ENCODE data around the gene RAI14. TPM values are rescaled to one million over a fixed set of nuclear protein-coding genes. Genes with fewer than 3 reads are reported as not detected.
"Not testable (repeated sequence)": the region's sequence is repeated elsewhere in the genome, so short reads cannot be mapped to it uniquely, and the experiment has no call there.

The RAI14 gene
- total and polyA plus RNA-seq, 4 donors: 19.4 to 214 (median 73.1) TPM

DNA sequence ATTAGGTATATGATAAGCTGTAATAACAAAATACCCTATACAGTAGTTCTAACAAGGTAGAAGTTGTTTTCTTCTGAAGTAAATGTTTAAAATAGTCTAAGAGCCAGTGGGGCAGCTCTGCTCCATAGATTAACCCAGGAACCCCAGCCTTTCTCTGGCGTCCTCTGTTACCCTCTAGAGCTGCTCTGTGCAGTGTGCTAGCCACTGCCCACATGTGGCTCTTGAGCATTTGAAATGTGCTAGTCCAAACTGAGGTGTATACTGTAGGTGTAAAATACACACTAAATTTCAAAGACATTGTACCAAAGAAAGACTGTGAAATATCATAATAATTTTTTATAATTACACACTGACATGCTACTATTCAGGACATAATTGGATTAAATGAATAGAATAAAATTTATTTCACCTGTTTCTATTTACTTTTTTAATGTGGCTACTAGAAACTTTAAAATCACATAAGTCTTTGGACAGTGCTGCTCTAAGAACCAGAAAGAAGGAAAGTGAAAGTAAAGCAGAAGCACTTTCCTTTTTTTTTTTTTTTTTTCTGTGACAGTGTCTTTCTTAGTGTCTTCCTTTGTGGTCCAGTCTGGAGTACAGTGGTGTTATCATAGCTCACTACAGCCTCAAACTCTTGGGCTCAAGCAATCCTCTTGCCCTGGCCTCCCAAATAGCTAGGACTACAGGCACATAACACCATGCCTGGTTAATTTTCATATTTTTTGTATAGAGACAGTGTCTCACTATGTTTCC, 39.3 kb downstream of the RAI14 start:
- ATAC-seq (ENCODE audit: low FRiP score): no peak
- H3K36me3 ChIP-seq (ENCODE audit: control insufficient read depth in 1 of 2, insufficient read depth in 2 of 2, low read length in 1 of 2): no peaks in the 10 kb centered on the region
- no peak overlapping the region for H3K4me3 ChIP-seq (ENCODE audit: low read length in 2 of 2)
- no peaks in the 10 kb centered on the region for H3K9me3 ChIP-seq (ENCODE audit: control insufficient read depth, low read length)
- intact Hi-C loops (cut with DNase I): no loop called here
- no peak for DNase-seq
- no peaks in the 10 kb centered on the region for H3K27me3 ChIP-seq (ENCODE audit: control insufficient read depth in 1 of 2, insufficient read depth in 2 of 2, low read length in 1 of 2)
- WGBS, 2 donors: 75 to 76% methylated on average over 1 of the region's 1 CpG
- H3K27ac ChIP-seq (ENCODE audit: low read depth in 1 of 2, low read length in 2 of 2): peak overlapping the region in 1 of 2 donors; percentile 51
- H3K4me1 ChIP-seq (ENCODE audit: control insufficient read depth in 1 of 2, insufficient read depth in 2 of 2, low read length in 2 of 2): peaks cover 1 to 12% of the 10 kb centered on the region in 2 donors

DNA sequence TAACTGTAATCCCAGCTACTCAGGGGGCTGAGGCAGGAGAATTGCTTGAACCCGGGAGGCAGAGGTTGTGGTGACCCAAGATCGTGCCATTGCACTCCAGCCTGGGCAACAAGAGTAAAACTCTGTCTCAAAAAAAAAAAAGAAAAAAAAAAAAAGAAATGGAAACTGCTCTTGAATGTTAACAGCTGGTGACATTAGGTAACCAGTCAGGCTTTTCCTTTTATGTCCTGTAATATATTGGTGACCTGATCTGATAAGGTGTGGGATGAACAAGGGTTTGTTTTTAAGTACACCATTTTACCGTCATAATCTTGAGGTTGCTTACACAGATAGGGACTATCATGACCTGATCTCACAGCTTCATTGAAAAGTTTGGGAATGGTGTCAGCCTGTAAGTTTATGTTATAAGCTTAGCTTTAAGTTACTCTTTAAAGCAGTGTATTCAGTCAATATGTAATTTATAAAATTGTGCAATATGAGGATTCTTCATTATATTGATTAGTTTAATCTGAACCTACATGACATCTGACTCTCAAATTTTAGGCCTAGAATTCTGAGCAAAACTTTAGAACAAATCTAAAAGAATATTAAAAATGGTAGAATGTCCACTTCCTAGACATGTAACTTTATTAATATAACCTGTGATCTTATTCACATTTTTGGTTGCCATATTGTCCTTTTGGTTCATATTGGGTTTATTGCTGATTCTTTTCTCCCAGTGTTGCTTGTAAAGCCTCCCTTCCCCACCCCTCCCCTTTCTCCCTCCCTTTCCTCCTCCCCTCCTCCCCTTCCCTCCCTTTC, 41.4 kb downstream of the RAI14 start:
- Histone ChIP-seq H3K9me3 (ENCODE audit: control insufficient read depth, low read length) (no peaks in the 10 kb centered on the region), H3K36me3 (ENCODE audit: control insufficient read depth in 1 of 2, insufficient read depth in 2 of 2, low read length in 1 of 2) (no peaks in the 10 kb centered on the region), H3K27me3 (ENCODE audit: control insufficient read depth in 1 of 2, insufficient read depth in 2 of 2, low read length in 1 of 2) (no peaks in the 10 kb centered on the region), H3K4me3 (ENCODE audit: low read length in 2 of 2) (no peak overlapping the region), H3K4me1 (ENCODE audit: control insufficient read depth in 1 of 2, insufficient read depth in 2 of 2, low read length in 2 of 2) (peaks cover 4 to 12% of the 10 kb centered on the region in 2 donors), H3K27ac (ENCODE audit: low read depth in 1 of 2, low read length in 2 of 2) (no peak overlapping the region)
- 86 to 87% methylated on average over 3 of the region's 3 CpGs for WGBS, 2 donors
- intact Hi-C loops (cut with DNase I): no loop called here
- ATAC-seq (ENCODE audit: low FRiP score): no peak
- DNase-seq: no peak

DNA sequence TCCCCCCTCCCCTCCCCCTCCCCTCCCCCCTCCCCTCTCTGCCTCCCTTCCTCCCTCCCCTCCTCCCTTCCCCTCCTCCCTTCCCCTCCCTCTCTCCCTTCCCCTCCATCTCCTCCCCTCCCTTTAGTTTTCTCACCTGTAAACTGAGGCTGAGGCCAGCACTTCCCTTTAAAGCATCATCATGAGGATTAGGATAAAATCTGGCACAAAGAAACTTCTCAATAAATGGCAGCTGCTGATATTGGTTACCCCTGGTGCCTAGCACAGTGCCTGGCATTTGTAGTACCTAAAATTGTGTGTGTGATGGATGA, 41.9 kb downstream of the RAI14 start:
- no peaks in the 10 kb centered on the region for H3K9me3 ChIP-seq (ENCODE audit: control insufficient read depth, low read length)
- no peak overlapping the region for H3K27ac ChIP-seq (ENCODE audit: low read depth in 1 of 2, low read length in 2 of 2)
- peaks cover 5 to 8% of the 10 kb centered on the region in 2 donors for H3K4me1 ChIP-seq (ENCODE audit: control insufficient read depth in 1 of 2, insufficient read depth in 2 of 2, low read length in 2 of 2)
- intact Hi-C loops (cut with DNase I): no loop called here
- no peak overlapping the region for H3K4me3 ChIP-seq (ENCODE audit: low read length in 2 of 2)
- H3K36me3 ChIP-seq (ENCODE audit: control insufficient read depth in 1 of 2, insufficient read depth in 2 of 2, low read length in 1 of 2): no peaks in the 10 kb centered on the region
- DNase-seq: no peak
- H3K27me3 ChIP-seq (ENCODE audit: control insufficient read depth in 1 of 2, insufficient read depth in 2 of 2, low read length in 1 of 2): no peaks in the 10 kb centered on the region
- no peak for ATAC-seq (ENCODE audit: low FRiP score)

DNA sequence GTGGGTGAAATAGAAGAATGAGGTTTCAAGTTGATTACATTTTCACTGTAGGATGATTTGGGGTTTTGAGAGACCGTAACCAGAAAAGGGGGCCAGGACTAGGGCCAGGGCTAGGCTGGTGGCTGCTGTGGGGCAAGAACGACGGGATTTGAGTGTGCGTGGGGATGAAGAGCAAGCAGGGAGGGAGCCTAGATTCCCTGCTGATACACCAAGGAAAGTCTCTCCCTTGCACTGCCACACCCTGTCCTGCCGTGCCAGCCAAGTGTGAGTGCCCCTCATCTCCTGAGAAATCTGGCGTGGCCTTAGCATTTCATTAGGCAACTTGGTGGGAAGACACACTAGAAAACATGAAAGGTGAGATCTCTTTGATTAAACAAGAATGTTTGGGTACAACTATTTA, 42.6 kb downstream of the RAI14 start:
- no peak for DNase-seq
- no peak for ATAC-seq (ENCODE audit: low FRiP score)
- peaks cover 2 to 5% of the 10 kb centered on the region in 2 donors for H3K4me1 ChIP-seq (ENCODE audit: control insufficient read depth in 1 of 2, insufficient read depth in 2 of 2, low read length in 2 of 2)
- no peaks in the 10 kb centered on the region for H3K36me3 ChIP-seq (ENCODE audit: control insufficient read depth in 1 of 2, insufficient read depth in 2 of 2, low read length in 1 of 2)
- H3K27me3 ChIP-seq (ENCODE audit: control insufficient read depth in 1 of 2, insufficient read depth in 2 of 2, low read length in 1 of 2): no peaks in the 10 kb centered on the region
- intact Hi-C loops (cut with DNase I): no loop called here
- no peak overlapping the region for H3K4me3 ChIP-seq (ENCODE audit: low read length in 2 of 2)
- H3K27ac ChIP-seq (ENCODE audit: low read depth in 1 of 2, low read length in 2 of 2): no peak overlapping the region
- WGBS, 2 donors: 89 to 91% methylated on average over 6 of the region's 6 CpGs
- H3K9me3 ChIP-seq (ENCODE audit: control insufficient read depth, low read length): no peaks in the 10 kb centered on the region

DNA sequence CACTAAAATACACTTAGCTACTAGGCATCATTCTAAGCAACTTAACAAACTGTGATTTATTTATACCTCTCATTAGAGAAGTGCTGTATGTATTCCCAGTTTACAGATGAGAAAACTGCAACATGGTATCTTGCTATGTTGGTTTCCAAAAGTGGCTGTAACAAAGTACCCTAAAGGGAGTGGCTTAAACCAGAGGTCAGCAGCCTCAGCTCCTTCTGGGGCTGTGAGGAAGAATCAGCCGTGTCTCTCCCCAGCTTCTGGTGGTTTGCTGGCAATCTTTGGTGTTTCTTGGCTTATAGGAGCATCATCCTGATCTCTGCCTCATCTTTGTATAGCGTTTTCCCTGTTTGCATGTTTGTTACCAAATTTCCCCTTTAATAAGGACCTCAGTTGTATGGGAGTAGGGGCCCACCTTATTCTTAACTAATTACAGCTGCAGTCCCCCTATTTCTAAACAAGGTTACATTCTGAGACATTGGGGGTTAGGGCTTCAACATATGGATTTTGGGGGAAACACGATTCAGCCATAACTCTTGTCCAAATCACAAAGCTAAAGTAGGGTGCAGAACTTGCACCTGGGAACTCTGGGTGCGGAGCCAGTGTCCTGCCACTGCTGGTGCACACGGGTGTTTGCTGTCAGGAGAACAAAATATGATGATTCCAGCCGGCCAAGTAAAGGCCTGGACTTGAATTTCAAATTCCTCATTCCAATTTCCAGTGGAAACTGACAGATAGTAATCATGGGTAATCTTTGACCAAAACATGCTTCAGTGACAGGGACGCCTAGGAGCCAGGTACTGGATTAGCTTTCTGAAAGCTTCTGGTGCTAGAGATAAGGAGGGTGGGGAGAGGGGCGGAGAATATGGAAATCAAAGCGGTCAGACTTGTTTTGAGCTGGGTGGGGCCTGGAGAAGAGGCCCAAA, 43.3 kb downstream of the RAI14 start:
- Histone ChIP-seq H3K27me3 (ENCODE audit: control insufficient read depth in 1 of 2, insufficient read depth in 2 of 2, low read length in 1 of 2) (no peaks in the 10 kb centered on the region), H3K9me3 (ENCODE audit: control insufficient read depth, low read length) (no peaks in the 10 kb centered on the region), H3K4me3 (ENCODE audit: low read length in 2 of 2) (no peak overlapping the region), H3K36me3 (ENCODE audit: control insufficient read depth in 1 of 2, insufficient read depth in 2 of 2, low read length in 1 of 2) (no peaks in the 10 kb centered on the region), H3K27ac (ENCODE audit: low read depth in 1 of 2, low read length in 2 of 2) (peak overlapping the region in 1 of 2 donors; percentile 22), H3K4me1 (ENCODE audit: control insufficient read depth in 1 of 2, insufficient read depth in 2 of 2, low read length in 2 of 2) (peaks cover 2 to 5% of the 10 kb centered on the region in 2 donors)
- DNase-seq: no peak
- no peak for ATAC-seq (ENCODE audit: low FRiP score)
- WGBS, 2 donors: 57% methylated on average over 9 of the region's 9 CpGs
- intact Hi-C loops (cut with DNase I): no loop called here

DNA sequence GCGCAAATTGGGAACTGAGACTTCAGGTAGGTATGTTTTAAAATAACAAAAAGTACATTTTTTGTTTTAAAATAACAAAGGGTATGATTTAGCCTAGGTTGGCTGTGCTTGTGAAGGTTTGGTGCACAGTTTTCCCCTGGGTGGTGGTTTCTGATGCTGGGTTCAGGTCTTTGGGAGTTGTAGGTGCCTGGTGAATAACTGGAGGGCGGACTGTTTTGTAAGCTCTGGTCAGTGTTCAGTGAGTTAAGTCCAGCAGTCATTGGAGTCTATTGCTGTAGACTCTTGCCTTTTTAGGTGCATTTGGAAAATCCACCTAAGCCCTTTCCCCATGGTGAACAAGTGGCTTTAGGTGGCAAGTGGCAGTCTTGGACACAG, 43.9 kb downstream of the RAI14 start:
- Histone ChIP-seq H3K36me3 (ENCODE audit: control insufficient read depth in 1 of 2, insufficient read depth in 2 of 2, low read length in 1 of 2) (no peaks in the 10 kb centered on the region), H3K4me1 (ENCODE audit: control insufficient read depth in 1 of 2, insufficient read depth in 2 of 2, low read length in 2 of 2) (peaks cover 2 to 5% of the 10 kb centered on the region in 2 donors), H3K9me3 (ENCODE audit: control insufficient read depth, low read length) (no peaks in the 10 kb centered on the region), H3K4me3 (ENCODE audit: low read length in 2 of 2) (no peak overlapping the region), H3K27me3 (ENCODE audit: control insufficient read depth in 1 of 2, insufficient read depth in 2 of 2, low read length in 1 of 2) (no peaks in the 10 kb centered on the region), H3K27ac (ENCODE audit: low read depth in 1 of 2, low read length in 2 of 2) (peak overlapping the region in 1 of 2 donors; percentile 22)
- DNase-seq (no peak), ATAC-seq (ENCODE audit: low FRiP score) (no peak)
- intact Hi-C loops (cut with DNase I): no loop called here
- WGBS, 2 donors: 84 to 85% methylated on average over 2 of the region's 2 CpGs

DNA sequence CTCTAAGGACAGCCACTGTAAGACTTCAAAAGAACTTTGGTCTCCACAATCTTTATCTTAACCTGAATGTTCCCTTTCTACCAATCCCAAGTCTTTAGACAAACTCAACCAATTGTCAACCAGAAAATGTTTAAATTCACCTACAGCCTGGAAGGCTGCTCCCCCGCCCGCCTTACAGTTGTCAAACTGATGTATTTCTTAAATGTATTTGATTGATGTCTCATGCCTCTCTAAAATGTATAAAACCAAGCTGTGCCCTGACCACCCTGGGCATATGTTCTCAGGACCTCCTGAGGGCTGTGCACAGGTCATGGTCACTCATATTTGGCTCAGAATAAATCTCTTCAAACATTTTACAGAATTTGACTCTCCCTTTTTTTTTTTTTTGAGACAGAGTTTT, 45.3 kb downstream of the RAI14 start:
- H3K27me3 ChIP-seq (ENCODE audit: control insufficient read depth in 1 of 2, insufficient read depth in 2 of 2, low read length in 1 of 2); H3K4me1 ChIP-seq (ENCODE audit: control insufficient read depth in 1 of 2, insufficient read depth in 2 of 2, low read length in 2 of 2); DNase-seq; H3K9me3 ChIP-seq (ENCODE audit: control insufficient read depth, low read length); ATAC-seq (ENCODE audit: low FRiP score); H3K27ac ChIP-seq (ENCODE audit: low read depth in 1 of 2, low read length in 2 of 2); H3K4me3 ChIP-seq (ENCODE audit: low read length in 2 of 2); H3K36me3 ChIP-seq (ENCODE audit: control insufficient read depth in 1 of 2, insufficient read depth in 2 of 2, low read length in 1 of 2); intact Hi-C loops (cut with DNase I): not testable (repeated sequence)
- 94 to 97% methylated on average over 2 of the region's 2 CpGs for WGBS, 2 donors

DNA sequence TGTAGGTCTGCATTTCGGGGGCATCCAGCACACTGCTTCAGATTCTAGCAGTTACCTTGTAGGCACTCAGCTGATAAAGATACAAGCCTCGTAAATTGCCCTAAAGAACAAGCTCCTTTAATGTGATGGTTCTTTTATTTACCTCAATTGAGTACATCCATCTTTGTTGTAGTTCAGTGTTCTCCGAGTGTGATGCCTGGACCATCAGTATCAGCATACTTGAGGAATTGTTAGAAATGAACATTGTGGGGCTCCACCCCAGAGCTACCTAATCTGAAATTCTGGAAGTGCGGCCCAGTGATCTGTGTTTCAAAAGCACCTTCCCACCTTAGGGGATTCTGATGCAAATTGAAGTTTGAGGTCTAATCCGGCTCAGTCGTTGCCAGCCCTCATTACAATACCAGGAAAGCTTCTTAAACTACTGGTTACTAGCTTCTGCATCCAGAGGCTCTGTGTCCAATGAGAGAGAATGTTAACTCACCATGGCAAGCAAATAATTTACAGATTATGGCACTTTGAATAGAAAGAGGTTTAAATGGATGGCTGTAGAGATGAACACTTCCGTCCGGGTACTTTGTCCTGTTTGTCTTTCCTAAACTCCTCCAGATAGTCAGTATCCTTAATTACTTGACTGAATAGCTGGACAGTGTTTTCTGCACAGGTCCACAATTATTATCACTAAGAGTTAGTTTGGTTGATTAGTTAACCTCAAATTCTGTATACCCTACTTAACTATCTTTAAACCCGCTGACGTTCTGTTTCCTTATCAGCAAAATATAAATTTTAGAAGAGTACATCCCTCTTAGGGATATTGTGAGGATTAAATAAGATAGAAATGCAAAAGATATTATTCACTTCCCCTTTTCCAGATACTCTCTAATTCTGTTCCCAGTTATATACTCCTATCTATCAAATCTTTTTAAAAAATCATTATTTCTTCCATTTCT, 47.9 kb downstream of the RAI14 start:
- no peaks in the 10 kb centered on the region for H3K27me3 ChIP-seq (ENCODE audit: control insufficient read depth in 1 of 2, insufficient read depth in 2 of 2, low read length in 1 of 2)
- no peaks in the 10 kb centered on the region for H3K36me3 ChIP-seq (ENCODE audit: control insufficient read depth in 1 of 2, insufficient read depth in 2 of 2, low read length in 1 of 2)
- no peak overlapping the region for H3K4me3 ChIP-seq (ENCODE audit: low read length in 2 of 2)
- peak overlapping the region; percentile 17 to 57 for H3K27ac ChIP-seq (ENCODE audit: low read depth in 1 of 2, low read length in 2 of 2)
- peaks cover 0 to 5% of the 10 kb centered on the region in 2 donors for H3K4me1 ChIP-seq (ENCODE audit: control insufficient read depth in 1 of 2, insufficient read depth in 2 of 2, low read length in 2 of 2)
- no peaks in the 10 kb centered on the region for H3K9me3 ChIP-seq (ENCODE audit: control insufficient read depth, low read length)
- WGBS, 2 donors: 77% methylated on average over 10 of the region's 10 CpGs
- no peak for DNase-seq
- no peak for ATAC-seq (ENCODE audit: low FRiP score)
- intact Hi-C loops (cut with DNase I): no loop called here
